ENCODE data around the gene SARS2. TPM values are rescaled to one million over a fixed set of nuclear protein-coding genes. Genes with fewer than 3 reads are reported as not detected.
"Not testable (repeated sequence)": the region's sequence is repeated elsewhere in the genome, so short reads cannot be mapped to it uniquely, and the experiment has no call there.

The SARS2 gene
- total and polyA plus RNA-seq, 9 donors = 5.0 to 20.6 (median 18.0) TPM

DNA sequence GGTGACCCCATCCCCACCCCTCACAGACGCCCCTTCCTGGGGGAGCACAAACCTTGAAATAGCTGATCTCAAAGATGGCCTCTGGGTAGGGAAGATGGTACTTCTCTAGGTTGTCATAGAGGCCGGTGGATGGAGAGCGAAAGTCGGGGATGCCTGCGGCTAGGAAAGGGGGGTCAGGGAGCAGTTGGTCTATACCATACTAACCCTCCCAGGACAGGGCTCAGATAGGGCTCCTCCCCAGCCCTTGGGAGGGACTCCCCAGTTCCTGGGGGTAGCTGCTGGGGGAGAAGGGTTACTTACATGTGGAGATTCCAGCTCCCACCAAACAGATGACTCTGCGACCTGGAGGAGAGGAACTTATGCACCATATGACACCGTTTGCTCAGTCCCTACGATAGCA is 40.8 kb downstream of the SARS2 start:
- intact Hi-C loops (cut with DNase I) = no loop called here
- H3K27ac ChIP-seq = no peak overlapping the region
- no peak for DNase-seq
- H3K27me3 ChIP-seq = no peaks in the 10 kb centered on the region
- H3K4me1 ChIP-seq (ENCODE audit: insufficient read depth) = peaks cover 3% of the 10 kb centered on the region
- 91 to 98% (median 91%) methylated on average over 8 of the region's 8 CpGs for WGBS, 3 donors
- H3K36me3 ChIP-seq = no peaks in the 10 kb centered on the region
- H3K4me3 ChIP-seq = no peak overlapping the region
- H3K9me3 ChIP-seq = no peaks in the 10 kb centered on the region
- TF ChIP-seq, protein P1, sequence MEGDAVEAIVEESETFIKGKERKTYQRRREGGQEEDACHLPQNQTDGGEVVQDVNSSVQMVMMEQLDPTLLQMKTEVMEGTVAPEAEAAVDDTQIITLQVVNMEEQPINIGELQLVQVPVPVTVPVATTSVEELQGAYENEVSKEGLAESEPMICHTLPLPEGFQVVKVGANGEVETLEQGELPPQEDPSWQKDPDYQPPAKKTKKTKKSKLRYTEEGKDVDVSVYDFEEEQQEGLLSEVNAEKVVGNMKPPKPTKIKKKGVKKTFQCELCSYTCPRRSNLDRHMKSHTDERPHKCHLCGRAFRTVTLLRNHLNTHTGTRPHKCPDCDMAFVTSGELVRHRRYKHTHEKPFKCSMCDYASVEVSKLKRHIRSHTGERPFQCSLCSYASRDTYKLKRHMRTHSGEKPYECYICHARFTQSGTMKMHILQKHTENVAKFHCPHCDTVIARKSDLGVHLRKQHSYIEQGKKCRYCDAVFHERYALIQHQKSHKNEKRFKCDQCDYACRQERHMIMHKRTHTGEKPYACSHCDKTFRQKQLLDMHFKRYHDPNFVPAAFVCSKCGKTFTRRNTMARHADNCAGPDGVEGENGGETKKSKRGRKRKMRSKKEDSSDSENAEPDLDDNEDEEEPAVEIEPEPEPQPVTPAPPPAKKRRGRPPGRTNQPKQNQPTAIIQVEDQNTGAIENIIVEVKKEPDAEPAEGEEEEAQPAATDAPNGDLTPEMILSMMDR (IDR thresholded peaks at IDR 0.05) = no peak
- TF ChIP-seq POLR2A (IDR thresholded peaks at IDR 0.05) (no peak), EP300 (IDR thresholded peaks at IDR 0.05) (no peak)

DNA sequence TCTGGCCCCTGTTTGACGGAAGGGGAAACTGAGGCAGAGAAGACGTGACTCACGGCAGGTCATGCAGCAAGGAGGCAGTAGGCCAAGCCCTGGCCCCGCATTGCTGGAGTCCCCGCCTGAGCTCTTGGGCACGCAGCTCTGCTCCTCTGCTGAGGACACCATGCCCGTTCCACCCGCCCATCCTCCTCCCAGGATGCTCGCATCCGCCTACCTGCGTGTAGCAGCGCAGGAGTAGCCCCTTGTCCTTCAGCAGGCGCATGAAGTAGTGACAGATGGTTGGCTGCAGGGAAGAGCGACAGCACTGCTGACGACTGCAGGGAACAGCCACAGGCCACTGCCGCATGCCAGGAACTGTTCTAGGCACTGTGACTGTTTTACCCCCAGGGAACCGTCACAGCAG is 41.7 kb downstream of the SARS2 start:
- H3K4me3 ChIP-seq = no peak overlapping the region
- intact Hi-C loops (cut with DNase I) = no loop called here
- no peak overlapping the region for H3K27ac ChIP-seq
- H3K36me3 ChIP-seq = no peaks in the 10 kb centered on the region
- no peak for DNase-seq
- no peaks in the 10 kb centered on the region for H3K27me3 ChIP-seq
- TF ChIP-seq EP300 (IDR thresholded peaks at IDR 0.05) = no peak
- TF ChIP-seq POLR2A (IDR thresholded peaks at IDR 0.05) = no peak
- TF ChIP-seq, protein P1 (IDR thresholded peaks at IDR 0.05) = no peak
- H3K9me3 ChIP-seq = no peaks in the 10 kb centered on the region
- 93 to 96% (median 94%) methylated on average over 17 of the region's 17 CpGs for WGBS, 3 donors
- H3K4me1 ChIP-seq (ENCODE audit: insufficient read depth) = peaks cover 2% of the 10 kb centered on the region

DNA sequence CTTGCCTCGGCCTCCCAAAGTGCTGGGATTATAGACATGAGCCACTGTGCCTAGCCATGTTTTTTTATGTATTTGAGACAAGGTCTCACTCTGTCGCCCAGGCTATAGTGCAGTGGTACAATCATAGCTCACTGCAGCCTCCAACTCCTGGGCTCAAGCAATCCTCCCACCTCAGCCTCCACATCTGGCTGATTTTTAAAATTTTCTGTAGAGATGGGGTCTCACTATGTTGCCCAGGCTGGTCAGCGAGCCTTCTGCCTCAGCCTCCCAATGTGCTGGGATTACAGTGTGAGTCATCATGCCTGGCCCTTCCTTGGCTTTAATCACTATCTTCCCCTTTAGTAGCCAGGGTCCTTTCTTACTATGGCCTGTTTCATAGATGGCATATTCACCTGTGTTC is 45.9 kb downstream of the SARS2 start:
- H3K4me1 ChIP-seq (ENCODE audit: insufficient read depth); H3K9me3 ChIP-seq; H3K36me3 ChIP-seq; intact Hi-C loops (cut with DNase I); H3K4me3 ChIP-seq; H3K27me3 ChIP-seq; DNase-seq; H3K27ac ChIP-seq: not testable (repeated sequence)
- whole genome bisulfite sequencing, 3 donors = 95 to 99% (median 97%) methylated on average over 3 of the region's 3 CpGs

DNA sequence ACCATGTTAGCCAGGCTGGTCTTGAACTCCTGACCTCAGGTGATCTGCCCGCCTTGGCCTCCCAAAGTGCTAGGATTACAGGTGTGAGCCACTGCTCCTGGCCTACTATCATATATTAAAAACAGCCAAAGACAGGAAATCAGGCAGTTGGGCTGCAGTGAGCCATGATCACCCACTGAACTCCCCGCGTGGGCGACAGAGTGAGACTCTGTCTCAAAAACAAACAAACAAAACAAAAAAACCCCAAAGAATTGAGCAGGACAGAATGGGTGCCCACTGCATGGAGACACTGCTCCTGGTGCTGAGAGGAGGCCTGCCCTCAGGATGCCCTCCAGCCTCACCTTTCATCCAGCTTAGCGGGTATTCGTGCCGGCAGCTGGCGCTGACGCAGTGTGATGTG is 47.3 kb downstream of the SARS2 start:
- H3K36me3 ChIP-seq = no peaks in the 10 kb centered on the region
- H3K27me3 ChIP-seq = no peaks in the 10 kb centered on the region
- intact Hi-C loops (cut with DNase I) = no loop called here
- no peaks in the 10 kb centered on the region for H3K9me3 ChIP-seq
- 88 to 94% (median 91%) methylated on average over 9 of the region's 9 CpGs for whole genome bisulfite sequencing, 3 donors
- DNase-seq = no peak
- H3K27ac ChIP-seq = no peak overlapping the region
- H3K4me1 ChIP-seq (ENCODE audit: insufficient read depth) = no peaks in the 10 kb centered on the region
- TF ChIP-seq, protein P1 (IDR thresholded peaks at IDR 0.05) = no peak
- no peak for TF ChIP-seq POLR2A (IDR thresholded peaks at IDR 0.05)
- TF ChIP-seq EP300 (IDR thresholded peaks at IDR 0.05) = no peak
- no peak overlapping the region for H3K4me3 ChIP-seq

DNA sequence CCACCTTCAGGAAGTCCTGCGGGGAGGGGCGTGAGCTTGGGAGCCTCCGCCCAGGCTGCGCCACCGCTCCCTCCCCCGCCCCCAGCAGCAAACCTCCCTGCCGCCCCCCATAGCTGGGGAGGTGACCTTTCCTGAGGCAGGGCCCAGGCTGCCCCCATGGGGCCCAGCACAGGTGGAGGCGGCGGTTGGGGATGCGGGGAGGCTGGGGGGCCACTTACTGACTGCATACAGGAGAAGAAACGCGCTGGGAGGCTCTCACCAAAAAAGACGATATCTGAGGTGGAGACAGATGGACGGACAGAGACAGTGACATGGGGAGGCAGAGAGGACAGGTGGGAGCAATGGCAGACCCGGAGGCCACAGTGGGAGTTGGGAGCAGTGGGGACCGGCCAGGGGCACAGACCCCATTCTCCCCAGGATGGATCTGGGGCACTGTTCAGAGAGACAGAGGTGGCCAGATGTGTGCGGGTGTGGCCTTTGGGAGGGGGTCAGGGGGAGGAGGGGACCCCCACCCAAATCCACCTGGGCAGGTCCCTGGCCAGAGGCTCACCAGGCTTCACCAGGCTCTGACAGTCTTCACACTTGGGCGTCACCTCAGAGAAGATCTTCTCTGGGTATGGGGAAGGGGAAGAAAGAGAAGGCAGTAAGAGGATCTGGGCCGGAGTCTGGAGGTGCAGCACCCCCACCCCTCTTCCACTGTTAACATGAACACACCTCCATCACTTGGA is 49.5 kb downstream of the SARS2 start:
- TF ChIP-seq EP300 (IDR thresholded peaks at IDR 0.05) (no peak), POLR2A (IDR thresholded peaks at IDR 0.05) (no peak)
- TF ChIP-seq, protein P1 (IDR thresholded peaks at IDR 0.05) = no peak
- Histone ChIP-seq H3K27me3 (no peaks in the 10 kb centered on the region), H3K4me1 (ENCODE audit: insufficient read depth) (no peaks in the 10 kb centered on the region), H3K27ac (no peak overlapping the region), H3K36me3 (no peaks in the 10 kb centered on the region), H3K4me3 (no peak overlapping the region), H3K9me3 (no peaks in the 10 kb centered on the region)
- WGBS, 3 donors = 90 to 94% (median 92%) methylated on average over 19 of the region's 19 CpGs
- intact Hi-C loops (cut with DNase I) = no loop called here
- no peak for DNase-seq

All from ovary (tissue), 9 donors.